Measurements from ENCODE around the gene FTCD.
"Not testable (repeated sequence)": the region's sequence is repeated elsewhere in the genome, so short reads cannot be mapped to it uniquely, and the experiment has no call there.

FTCD gene

GRCh38 chr21:46171996-46172862, 16.9 kb upstream of the FTCD start:
- no peak overlapping the region for H3K4me3 ChIP-seq (ENCODE audit: low read depth, low read length)

- no peak overlapping the region for H3K4me3 ChIP-seq (ENCODE audit: low read depth, low read length)
Observed at GRCh38 chr21:46171585-46171984, 16.2 kb upstream of the FTCD start.

- H3K4me3 ChIP-seq (ENCODE audit: low read depth, low read length) = not testable (repeated sequence)
Observed at GRCh38 chr21:46170436-46171193, 15.2 kb upstream of the FTCD start.

GRCh38 chr21:46168659-46169386, 13.4 kb upstream of the FTCD start:
- no peak overlapping the region for H3K4me3 ChIP-seq (ENCODE audit: low read depth, low read length)

GRCh38 chr21:46168238-46168637, 12.9 kb upstream of the FTCD start:
- no peak overlapping the region for H3K4me3 ChIP-seq (ENCODE audit: low read depth, low read length)

- H3K4me3 ChIP-seq (ENCODE audit: low read depth, low read length) = no peak overlapping the region
Observed at GRCh38 chr21:46165098-46165497, 9.7 kb upstream of the FTCD start.

GRCh38 chr21:46163380-46163779, 8.0 kb upstream of the FTCD start:
- no peak overlapping the region for H3K4me3 ChIP-seq (ENCODE audit: low read depth, low read length)

GRCh38 chr21:46161633-46162592, 6.5 kb upstream of the FTCD start:
- H3K4me3 ChIP-seq (ENCODE audit: low read depth, low read length) = no peak overlapping the region

GRCh38 chr21:46160907-46161632, 5.7 kb upstream of the FTCD start:
- H3K4me3 ChIP-seq (ENCODE audit: low read depth, low read length) = no peak overlapping the region

GRCh38 chr21:46160657-46160906, 5.2 kb upstream of the FTCD start:
- H3K4me3 ChIP-seq (ENCODE audit: low read depth, low read length) = no peak overlapping the region

- no peak overlapping the region for H3K4me3 ChIP-seq (ENCODE audit: low read depth, low read length)
Observed at GRCh38 chr21:46159841-46160656, 4.7 kb upstream of the FTCD start.

GRCh38 chr21:46159390-46159789, 4.0 kb upstream of the FTCD start:
- no peak overlapping the region for H3K4me3 ChIP-seq (ENCODE audit: low read depth, low read length)

GRCh38 chr21:46158666-46159300, 3.4 kb upstream of the FTCD start:
- no peak overlapping the region for H3K4me3 ChIP-seq (ENCODE audit: low read depth, low read length)

GRCh38 chr21:46157987-46158451, 2.6 kb upstream of the FTCD start:
- no peak overlapping the region for H3K4me3 ChIP-seq (ENCODE audit: low read depth, low read length)

- H3K4me3 ChIP-seq (ENCODE audit: low read depth, low read length) = no peak overlapping the region
Observed at GRCh38 chr21:46157396-46157986, 2.1 kb upstream of the FTCD start.

- no peak overlapping the region for H3K4me3 ChIP-seq (ENCODE audit: low read depth, low read length)
Observed at GRCh38 chr21:46156678-46157077, 1.3 kb upstream of the FTCD start.

- no peak overlapping the region for H3K4me3 ChIP-seq (ENCODE audit: low read depth, low read length)
Observed at GRCh38 chr21:46156378-46156645, 933 bp upstream of the FTCD start.

GRCh38 chr21:46154955-46155513, 345 bp downstream of the FTCD start:
- no peak overlapping the region for H3K4me3 ChIP-seq (ENCODE audit: low read depth, low read length)

Measured in iPS-11a (cell line).